Endothelial cell (in vitro differentiated cells): ENCODE measurements around the gene SHROOM3. TPM values are rescaled to one million over a fixed set of nuclear protein-coding genes. Genes with fewer than 3 reads are reported as not detected.

Experiments used
- DNase-seq: peaks from one replicate; pipeline ENCODE4 v3.0.0; 2021; ENCODE audit warnings: low spot score
- H3K27ac Mint-ChIP-seq: one replicate; pipeline ENCODE4 v1.8.0; 2021; ENCODE audit warnings: mixed read lengths, inconsistent platforms; ENCODE audit not compliant: unreplicated experiment
- H3K27me3 Mint-ChIP-seq: one replicate; pipeline ENCODE4 v1.8.0; 2021; ENCODE audit warnings: mild to moderate bottlenecking, moderate library complexity, mixed read lengths, inconsistent platforms; ENCODE audit not compliant: unreplicated experiment
- H3K36me3 Mint-ChIP-seq: one replicate; pipeline ENCODE4 v1.8.0; 2021; ENCODE audit warnings: mild to moderate bottlenecking, low read depth, mixed read lengths, inconsistent platforms; ENCODE audit not compliant: unreplicated experiment
- H3K4me1 Mint-ChIP-seq: one replicate; pipeline ENCODE4 v1.8.0; 2021; ENCODE audit warnings: mild to moderate bottlenecking, mixed read lengths, inconsistent platforms; ENCODE audit not compliant: unreplicated experiment
- H3K4me3 Mint-ChIP-seq: one replicate; pipeline ENCODE4 v1.8.0; 2021; ENCODE audit warnings: mild to moderate bottlenecking, mixed read lengths, inconsistent platforms; ENCODE audit not compliant: unreplicated experiment
- H3K9me3 Mint-ChIP-seq: one replicate; pipeline ENCODE4 v1.8.0; 2021; ENCODE audit warnings: mixed read lengths, inconsistent platforms; ENCODE audit not compliant: unreplicated experiment
- total RNA-seq: library from RNA; stranded (reverse); fragmentation: NEBNext Ultra II Directional; extraction: Animal tissue kit (Norgen Biotek cat#: 25700); gene quantifications from one replicate; pipeline ENCODE4 v1.2.1, GENCODE V29; 2021; ENCODE audit not compliant: unreplicated experiment
- TF ChIP-seq, protein P1 (sequence below): fragments of 200-600 bp; sonication (generic); IDR thresholded peaks from one replicate; pipeline ENCODE4 v1.5.0; 2021; ENCODE audit warnings: antibody characterized with exemption; ENCODE audit not compliant: unreplicated experiment

The SHROOM3 gene
- total RNA-seq, 1 donor from 2014 or later, result 7.9 TPM

DNA sequence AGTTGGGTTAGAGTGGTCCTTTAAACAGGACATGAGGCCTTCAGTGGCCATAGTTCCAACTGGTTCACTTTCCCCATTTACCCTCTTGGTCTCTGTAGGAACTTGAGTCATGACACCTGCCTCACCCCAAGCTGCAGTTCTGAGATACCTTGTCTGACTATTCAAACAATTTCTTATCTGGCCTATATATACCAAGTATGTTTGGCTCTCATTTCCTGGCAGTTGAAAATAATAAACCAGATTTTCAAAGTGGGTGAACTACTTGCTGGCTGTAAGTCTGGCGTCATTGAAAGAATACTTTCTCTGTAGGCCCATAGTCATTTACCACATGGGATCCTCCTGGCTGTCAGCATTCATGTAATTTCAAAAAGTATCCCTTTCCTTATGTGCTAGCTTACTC, 228.8 kb downstream of the SHROOM3 start:
- Mint-ChIP-seq H3K4me1 (no peaks in the 10 kb centered on the region), H3K4me3 (no peak overlapping the region), H3K27ac (no peak overlapping the region), H3K36me3 (no peaks in the 10 kb centered on the region), H3K9me3 (no peaks in the 10 kb centered on the region), H3K27me3 (peaks cover 3% of the 10 kb centered on the region)
- no peak for DNase-seq
- TF ChIP-seq, protein P1, sequence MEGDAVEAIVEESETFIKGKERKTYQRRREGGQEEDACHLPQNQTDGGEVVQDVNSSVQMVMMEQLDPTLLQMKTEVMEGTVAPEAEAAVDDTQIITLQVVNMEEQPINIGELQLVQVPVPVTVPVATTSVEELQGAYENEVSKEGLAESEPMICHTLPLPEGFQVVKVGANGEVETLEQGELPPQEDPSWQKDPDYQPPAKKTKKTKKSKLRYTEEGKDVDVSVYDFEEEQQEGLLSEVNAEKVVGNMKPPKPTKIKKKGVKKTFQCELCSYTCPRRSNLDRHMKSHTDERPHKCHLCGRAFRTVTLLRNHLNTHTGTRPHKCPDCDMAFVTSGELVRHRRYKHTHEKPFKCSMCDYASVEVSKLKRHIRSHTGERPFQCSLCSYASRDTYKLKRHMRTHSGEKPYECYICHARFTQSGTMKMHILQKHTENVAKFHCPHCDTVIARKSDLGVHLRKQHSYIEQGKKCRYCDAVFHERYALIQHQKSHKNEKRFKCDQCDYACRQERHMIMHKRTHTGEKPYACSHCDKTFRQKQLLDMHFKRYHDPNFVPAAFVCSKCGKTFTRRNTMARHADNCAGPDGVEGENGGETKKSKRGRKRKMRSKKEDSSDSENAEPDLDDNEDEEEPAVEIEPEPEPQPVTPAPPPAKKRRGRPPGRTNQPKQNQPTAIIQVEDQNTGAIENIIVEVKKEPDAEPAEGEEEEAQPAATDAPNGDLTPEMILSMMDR, result no peak

DNA sequence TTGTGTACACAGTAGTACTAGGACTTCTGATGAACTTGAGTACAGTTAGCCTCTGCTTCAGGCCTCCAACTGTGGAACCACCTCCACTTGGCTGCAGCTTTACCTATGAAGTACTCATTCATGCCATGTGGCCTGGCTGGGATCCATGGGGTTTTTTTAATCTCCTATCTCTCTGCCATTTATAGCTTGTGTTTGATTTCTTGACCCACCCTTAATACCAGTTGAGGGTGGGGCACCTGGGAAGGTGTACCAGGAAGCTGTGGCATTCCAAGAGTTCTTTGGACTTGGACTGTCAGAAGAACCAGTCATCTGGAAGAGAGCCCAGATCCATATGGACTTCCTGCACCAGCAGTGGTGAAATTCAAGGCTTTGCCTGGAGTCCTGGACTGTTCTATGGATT, 230.1 kb downstream of the SHROOM3 start:
- no peak overlapping the region for H3K27ac Mint-ChIP-seq
- no peaks in the 10 kb centered on the region for H3K36me3 Mint-ChIP-seq
- H3K9me3 Mint-ChIP-seq, result no peaks in the 10 kb centered on the region
- H3K4me3 Mint-ChIP-seq, result no peak overlapping the region
- TF ChIP-seq, protein P1, result no peak
- H3K27me3 Mint-ChIP-seq, result peaks cover 3% of the 10 kb centered on the region
- no peaks in the 10 kb centered on the region for H3K4me1 Mint-ChIP-seq
- DNase-seq, result no peak

DNA sequence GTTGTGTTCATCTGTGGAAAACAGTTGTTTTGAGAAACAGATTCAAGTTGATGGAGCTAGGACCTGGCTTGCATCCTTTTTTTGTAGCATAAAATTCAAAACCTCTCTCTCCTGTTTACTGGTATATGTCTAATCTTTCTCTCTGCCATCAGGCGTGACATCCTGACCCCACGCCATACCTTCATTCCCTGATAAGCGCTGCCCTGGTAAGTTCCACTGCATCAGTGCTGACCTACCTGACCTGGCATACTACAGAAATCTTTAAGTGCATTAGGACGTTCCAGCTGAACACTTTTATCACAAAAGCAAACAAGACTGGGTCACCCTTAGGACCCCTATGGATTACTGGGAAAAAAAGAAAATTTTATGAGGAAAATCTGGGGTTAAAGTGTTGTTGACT, 230.7 kb downstream of the SHROOM3 start:
- no peaks in the 10 kb centered on the region for H3K4me1 Mint-ChIP-seq
- peaks cover 3% of the 10 kb centered on the region for H3K27me3 Mint-ChIP-seq
- H3K4me3 Mint-ChIP-seq, result no peak overlapping the region
- TF ChIP-seq, protein P1, result no peak
- no peak for DNase-seq
- H3K9me3 Mint-ChIP-seq, result no peaks in the 10 kb centered on the region
- H3K27ac Mint-ChIP-seq, result no peak overlapping the region
- no peaks in the 10 kb centered on the region for H3K36me3 Mint-ChIP-seq

DNA sequence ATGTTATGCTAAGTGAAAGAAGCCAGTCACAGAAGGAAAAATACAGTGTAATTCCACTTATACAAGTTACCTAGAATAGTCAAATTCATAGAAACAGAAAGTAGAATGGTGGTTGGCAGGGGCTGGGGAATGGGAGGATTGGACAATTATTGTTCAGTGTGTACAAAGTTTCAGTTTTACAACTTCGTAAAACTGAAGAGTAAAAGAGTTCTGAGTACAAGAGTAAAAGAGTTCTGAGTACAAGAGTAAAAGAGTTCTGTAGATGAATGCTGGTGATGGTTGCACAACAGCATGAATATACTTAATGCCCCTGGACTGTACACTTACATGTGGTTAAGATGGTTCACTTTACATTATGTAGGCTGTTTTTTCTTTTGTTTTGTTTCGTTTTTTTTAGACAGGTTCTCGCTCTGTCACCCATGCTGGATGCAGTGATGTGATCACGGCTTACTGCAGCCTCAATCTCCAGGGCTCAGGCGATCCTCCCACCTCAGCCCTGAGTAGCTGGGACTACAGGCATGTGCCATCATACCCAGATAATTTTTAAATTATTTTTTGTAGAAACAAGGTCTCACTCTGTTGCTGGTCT, 232.0 kb downstream of the SHROOM3 start:
- Mint-ChIP-seq H3K36me3 (no peaks in the 10 kb centered on the region), H3K27ac (no peak overlapping the region), H3K9me3 (no peaks in the 10 kb centered on the region), H3K4me1 (no peaks in the 10 kb centered on the region), H3K4me3 (no peak overlapping the region), H3K27me3 (peaks cover 3% of the 10 kb centered on the region)
- DNase-seq, result no peak
- TF ChIP-seq, protein P1, result no peak

DNA sequence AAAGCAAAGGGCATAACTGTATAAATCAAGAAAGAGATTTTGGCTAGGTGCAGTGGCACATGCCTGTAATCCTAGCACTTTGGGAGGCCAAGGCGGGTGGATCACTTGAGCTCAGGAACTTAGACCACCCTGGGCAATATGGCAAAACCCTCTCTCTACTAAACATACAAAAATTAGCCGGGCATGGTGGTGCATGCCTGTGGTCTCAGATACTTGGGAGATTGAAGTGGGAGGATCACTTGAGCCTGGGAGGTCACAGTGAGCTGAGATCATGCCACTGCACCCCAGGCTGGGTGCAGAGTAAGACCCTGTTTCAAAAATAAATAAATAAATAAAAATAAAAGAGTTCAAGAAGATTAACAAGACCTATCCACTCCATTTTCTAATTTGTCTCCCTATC, 235.6 kb downstream of the SHROOM3 start:
- H3K4me3 Mint-ChIP-seq, result no peak overlapping the region
- no peak overlapping the region for H3K27ac Mint-ChIP-seq
- H3K27me3 Mint-ChIP-seq, result peaks cover 3% of the 10 kb centered on the region
- peaks cover under 1% of the 10 kb centered on the region for H3K4me1 Mint-ChIP-seq
- TF ChIP-seq, protein P1, result no peak
- no peak for DNase-seq
- H3K36me3 Mint-ChIP-seq, result no peaks in the 10 kb centered on the region
- H3K9me3 Mint-ChIP-seq, result no peaks in the 10 kb centered on the region
